Neural crest cell (in vitro differentiated cells): ENCODE measurements around the gene SLC12A1. TPM values are rescaled to one million over a fixed set of nuclear protein-coding genes. Genes with fewer than 3 reads are reported as not detected.

Source experiments
- DNase-seq: peaks from one replicate; pipeline ENCODE4 v3.0.0; 2021; ENCODE audit warnings: low read depth, mixed read lengths, low spot score
- H3K27ac Mint-ChIP-seq: one replicate; pipeline ENCODE4 v1.8.0; 2021; ENCODE audit warnings: mild to moderate bottlenecking, mixed read lengths; ENCODE audit not compliant: unreplicated experiment
- H3K27me3 Mint-ChIP-seq: 2 replicates; pipeline ENCODE4 v1.8.0; 2021; ENCODE audit warnings: low read depth, mild to moderate bottlenecking, mixed read lengths
- H3K36me3 Mint-ChIP-seq: 2 replicates; pipeline ENCODE4 v1.8.0; 2021; ENCODE audit warnings: low read depth, mild to moderate bottlenecking, mixed read lengths
- H3K4me1 Mint-ChIP-seq: 2 replicates; pipeline ENCODE4 v1.8.0; 2021; ENCODE audit warnings: mixed read lengths
- H3K4me3 Mint-ChIP-seq: one replicate; pipeline ENCODE4 v1.8.0; 2021; ENCODE audit warnings: mild to moderate bottlenecking, mixed read lengths
- H3K9me3 Mint-ChIP-seq: 2 replicates; pipeline ENCODE4 v1.8.0; 2021; ENCODE audit warnings: mixed read lengths
- CTCF ChIP-seq: fragments of 200-600 bp; sonication (generic); conservative IDR thresholded peaks from 2 replicates; pipeline ENCODE4 v1.5.0; 2021; ENCODE audit warnings: antibody characterized with exemption, mild to moderate bottlenecking
- total RNA-seq: library from RNA; stranded (reverse); gene quantifications from 2 replicates; pipeline ENCODE4 v1.2.1, GENCODE V29; 2021

The SLC12A1 gene
- total RNA-seq, 1 donor from 2014 or later, result 0.16 TPM

- TF ChIP-seq CTCF, result no peak
- peaks cover 17% of the 10 kb centered on the region for H3K9me3 Mint-ChIP-seq
- DNase-seq, result no peak
- peaks cover 35% of the 10 kb centered on the region for H3K36me3 Mint-ChIP-seq
- H3K27me3 Mint-ChIP-seq, result peaks cover 2% of the 10 kb centered on the region
- peak overlapping the region; percentile 95 for H3K4me3 Mint-ChIP-seq
- peaks cover 21% of the 10 kb centered on the region for H3K4me1 Mint-ChIP-seq
- peak overlapping the region; percentile 99 for H3K27ac Mint-ChIP-seq
These were observed 29.1 kb upstream of the SLC12A1 start for GRCh38 chr15:48176957-48177356.

- DNase-seq, result no peak
- no peak for TF ChIP-seq CTCF
- peaks cover 31% of the 10 kb centered on the region for H3K36me3 Mint-ChIP-seq
- H3K9me3 Mint-ChIP-seq, result peaks cover 17% of the 10 kb centered on the region
- peaks cover 20% of the 10 kb centered on the region for H3K4me1 Mint-ChIP-seq
- peaks cover 2% of the 10 kb centered on the region for H3K27me3 Mint-ChIP-seq
- H3K27ac Mint-ChIP-seq, result peak overlapping the region; percentile 99
- peak overlapping the region; percentile 95 for H3K4me3 Mint-ChIP-seq
These were observed 28.7 kb upstream of the SLC12A1 start for GRCh38 chr15:48177383-48177765.

GRCh38 chr15:48177766-48178647 is 28.1 kb upstream of the SLC12A1 start, which contains the start of gene MYEF2:
Gene MYEF2, minus strand, starts transcription at chr15:48178295. Its CDS starts 58 bp downstream, at chr15:48178237.
- peaks cover 20% of the 10 kb centered on the region for H3K4me1 Mint-ChIP-seq
- H3K36me3 Mint-ChIP-seq, result peaks cover 26% of the 10 kb centered on the region
- peaks cover 2% of the 10 kb centered on the region for H3K27me3 Mint-ChIP-seq
- H3K4me3 Mint-ChIP-seq, result peak within 1 kb of the TSS; percentile 95
- peaks cover 13% of the 10 kb centered on the region for H3K9me3 Mint-ChIP-seq
- H3K27ac Mint-ChIP-seq, result peak within 1 kb of the TSS; percentile 99
- TF ChIP-seq CTCF, result peak; percentile 23
- DNase-seq, result peak; percentile 79

GRCh38 chr15:48178648-48178931 is 27.5 kb upstream of the SLC12A1 start:
- Mint-ChIP-seq H3K4me1 (peaks cover 20% of the 10 kb centered on the region), H3K4me3 (peak overlapping the region; percentile 82), H3K36me3 (peaks cover 20% of the 10 kb centered on the region), H3K27me3 (peaks cover 2% of the 10 kb centered on the region), H3K9me3 (peaks cover 7% of the 10 kb centered on the region), H3K27ac (no peak overlapping the region)
- DNase-seq, result no peak
- TF ChIP-seq CTCF, result no peak

GRCh38 chr15:48182749-48183148 is 23.4 kb upstream of the SLC12A1 start:
- no peak for TF ChIP-seq CTCF
- Mint-ChIP-seq H3K4me3 (no peak overlapping the region), H3K27me3 (peaks cover 21% of the 10 kb centered on the region), H3K36me3 (no peaks in the 10 kb centered on the region), H3K9me3 (no peaks in the 10 kb centered on the region), H3K27ac (no peak overlapping the region), H3K4me1 (no peaks in the 10 kb centered on the region)
- no peak for DNase-seq
